NCI-H2107 (cell line): ENCODE results near the gene ME3.

Source experiments
- DNase-seq: peaks from one replicate; lab custom pipeline; 2025; lab: John Stamatoyannopoulos, UW

Gene ME3

DNA sequence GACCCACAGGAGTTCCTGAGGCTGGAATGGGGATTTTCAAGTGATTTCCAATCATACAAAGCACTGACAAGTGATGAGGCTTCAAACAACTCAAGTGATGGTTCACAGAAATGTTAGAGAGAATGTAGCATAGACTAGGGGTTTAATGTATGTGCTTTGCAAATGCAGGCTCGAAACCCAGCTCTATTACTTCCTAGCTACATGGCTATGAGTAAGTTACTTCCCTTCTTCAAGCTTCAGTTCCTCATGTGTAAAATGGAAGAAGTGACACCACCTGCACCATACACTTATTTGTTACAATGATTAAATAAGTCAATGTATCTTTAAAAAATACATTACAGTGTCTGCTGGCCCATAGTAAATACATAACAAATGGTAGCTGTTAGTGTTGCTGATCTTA is 158.0 kb downstream of the ME3 start:
- no peak for DNase-seq

DNA sequence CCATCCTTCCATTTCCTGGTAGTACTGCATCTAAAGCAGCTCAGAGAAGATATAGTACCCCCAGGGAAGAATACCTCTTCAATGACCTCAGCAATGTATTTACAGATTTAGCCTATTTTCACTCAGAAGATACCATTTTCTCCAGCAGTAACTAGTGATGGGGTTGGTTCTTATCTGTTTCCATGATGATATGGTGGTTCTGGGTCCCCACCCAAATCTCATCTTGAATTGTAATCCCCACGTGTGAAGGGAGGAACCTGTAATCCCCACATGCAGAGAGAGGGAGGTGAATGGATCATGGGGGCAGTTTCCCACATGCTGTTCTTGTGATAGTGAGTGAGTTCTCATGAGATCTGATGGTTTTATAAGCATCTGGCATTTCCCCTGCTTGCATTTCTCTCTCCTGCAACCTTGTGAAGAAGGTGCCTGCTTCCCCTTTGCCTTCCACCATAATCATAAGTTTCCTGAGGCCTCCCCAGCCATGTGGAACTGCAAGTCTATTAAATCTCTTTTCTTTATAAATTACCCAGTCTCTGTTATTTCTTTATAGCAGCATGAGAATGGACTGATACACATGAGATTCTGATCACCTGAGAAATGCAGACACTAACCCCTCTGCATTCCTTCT is 158.6 kb downstream of the ME3 start:
- no peak for DNase-seq

DNA sequence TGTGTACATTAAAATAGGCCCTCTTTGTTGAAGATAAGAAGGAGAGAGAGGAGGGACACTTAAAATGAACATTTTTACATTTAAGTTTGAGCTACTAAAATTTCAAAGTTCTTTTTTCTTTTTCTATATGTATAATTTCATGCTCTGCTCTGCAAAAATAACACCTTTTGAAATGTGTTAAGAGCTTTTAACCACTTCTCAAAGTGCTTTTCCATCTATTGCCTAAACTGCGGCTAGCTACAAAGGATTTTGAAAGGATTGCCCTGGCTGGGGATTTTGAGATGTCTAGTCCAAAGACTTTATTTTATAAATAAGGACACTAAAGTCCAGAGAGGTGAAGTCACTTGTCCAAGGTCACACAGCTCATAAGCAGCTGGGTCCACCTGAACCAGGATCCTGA is 159.3 kb downstream of the ME3 start:
- DNase-seq: no peak

DNA sequence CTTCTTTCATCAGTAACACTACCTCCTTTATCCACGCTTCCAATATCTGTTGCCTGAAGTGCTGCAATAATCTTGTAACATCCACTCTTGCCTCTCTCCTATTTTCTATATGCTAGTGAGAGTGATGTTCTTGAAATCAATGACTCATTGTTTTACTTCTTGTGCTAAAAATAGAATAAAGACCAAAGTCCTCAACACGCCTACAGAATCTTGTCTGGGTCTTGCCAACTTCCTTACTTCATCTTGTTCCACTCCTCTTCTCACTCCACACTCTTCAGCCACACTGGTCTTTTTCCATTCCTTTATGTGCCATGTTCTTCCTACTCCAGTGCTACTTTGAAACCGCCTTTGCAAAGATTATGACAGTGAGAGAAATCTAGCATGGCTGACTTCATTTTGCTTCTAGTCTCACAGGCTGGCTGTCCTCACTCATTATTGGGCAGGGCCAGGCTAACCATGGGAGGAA is 161.3 kb downstream of the ME3 start:
- DNase-seq: no peak

DNA sequence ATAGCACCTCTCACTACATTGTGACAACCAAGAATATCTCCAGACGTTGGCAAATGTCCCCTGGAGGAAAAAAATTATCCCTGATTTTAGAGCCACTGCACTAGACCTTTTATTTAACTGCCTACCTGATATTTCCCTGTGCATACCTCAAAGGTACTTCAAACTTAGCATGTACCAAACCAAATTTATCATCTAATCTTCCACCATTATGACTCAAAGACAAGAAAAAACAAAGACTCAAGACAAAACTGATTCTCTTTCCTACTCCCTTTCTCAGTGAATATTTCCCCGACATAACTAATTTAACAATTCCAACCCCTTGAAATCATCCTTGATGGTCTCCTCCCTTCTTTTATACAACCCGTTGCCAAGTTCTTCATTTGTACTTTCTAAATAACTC is 161.7 kb downstream of the ME3 start:
- DNase-seq: no peak

DNA sequence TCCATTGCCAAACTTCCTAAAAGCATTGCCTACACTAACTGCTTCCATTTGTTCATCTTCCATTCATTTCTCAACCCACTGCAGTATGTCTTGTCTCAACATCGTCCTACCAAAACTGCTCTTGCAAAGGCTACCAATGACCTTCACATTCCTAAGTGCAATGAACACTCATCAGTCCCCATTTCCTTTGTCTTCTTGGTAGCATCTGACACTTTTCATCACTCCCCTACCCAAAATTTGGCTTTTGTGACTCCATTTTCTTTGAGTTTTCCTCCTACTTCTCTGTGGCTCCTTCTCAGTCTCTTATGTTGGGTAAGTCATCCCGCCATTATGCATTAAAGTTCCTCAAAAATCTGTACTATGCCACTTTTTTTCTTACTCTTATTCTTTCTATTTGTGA is 162.3 kb downstream of the ME3 start:
- no peak for DNase-seq

DNA sequence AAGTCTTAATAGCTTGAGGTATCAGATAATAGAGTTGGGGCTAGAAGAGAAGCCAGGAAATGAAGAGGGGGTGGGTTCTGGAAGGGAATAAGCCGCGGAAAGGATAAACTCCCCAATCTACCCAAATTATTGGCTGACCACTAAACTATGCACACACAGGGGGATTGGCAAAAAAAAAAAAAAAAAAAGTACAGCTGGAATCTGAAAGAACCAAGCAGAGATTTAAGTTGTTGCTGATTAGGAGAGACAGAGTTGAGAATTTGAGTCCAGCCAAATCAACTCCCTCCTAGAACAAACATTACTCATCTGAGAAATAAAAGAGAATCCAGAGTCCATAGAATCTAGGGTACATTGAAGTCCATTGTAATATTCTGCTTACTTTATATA is 162.8 kb downstream of the ME3 start:
- DNase-seq: no peak

DNA sequence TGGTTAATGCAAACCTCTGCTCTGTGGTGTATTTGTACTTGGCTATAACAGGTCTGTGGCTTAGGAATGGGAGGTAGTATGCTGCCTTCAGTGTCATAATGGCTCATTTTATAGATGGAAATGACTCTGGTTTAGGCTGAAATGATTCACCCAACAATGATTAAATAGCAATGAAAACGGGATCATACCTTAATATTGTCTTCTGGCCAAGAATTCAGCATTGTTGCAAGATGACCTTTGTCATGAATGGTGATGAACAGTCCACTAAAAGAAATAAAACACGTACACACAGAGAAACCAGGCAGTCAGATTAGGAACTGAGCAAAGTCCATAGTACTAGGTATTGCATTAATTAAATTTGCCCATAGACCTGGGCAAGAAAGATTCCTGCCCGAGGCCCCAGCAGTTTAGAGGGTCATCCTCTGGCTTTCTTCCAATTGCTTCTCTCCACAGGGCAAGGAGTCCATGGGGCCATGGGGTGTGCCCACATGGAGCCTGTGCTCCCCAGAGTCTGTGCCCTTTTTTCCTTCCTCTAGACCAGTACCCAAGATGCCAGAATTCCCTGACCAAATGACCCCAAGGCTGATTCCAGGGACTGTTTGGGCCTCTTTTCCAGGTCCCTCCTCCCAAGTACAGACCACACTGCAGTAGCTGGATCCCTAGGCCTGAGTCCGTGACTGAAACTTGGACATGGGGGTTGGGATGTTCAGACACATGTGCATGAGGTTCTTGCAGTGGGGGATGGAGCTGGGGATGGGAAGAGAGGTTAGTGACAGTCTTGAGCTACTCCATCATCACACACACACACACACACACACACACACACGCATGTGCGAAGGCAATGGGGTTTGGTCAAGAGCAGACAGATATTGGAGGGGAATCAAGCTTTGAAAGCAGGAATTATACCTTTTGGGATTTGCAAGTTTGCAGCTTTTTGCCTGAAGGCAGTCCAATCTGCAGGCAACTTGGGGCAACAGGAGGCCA is 163.5 kb downstream of the ME3 start:
- DNase-seq: no peak

DNA sequence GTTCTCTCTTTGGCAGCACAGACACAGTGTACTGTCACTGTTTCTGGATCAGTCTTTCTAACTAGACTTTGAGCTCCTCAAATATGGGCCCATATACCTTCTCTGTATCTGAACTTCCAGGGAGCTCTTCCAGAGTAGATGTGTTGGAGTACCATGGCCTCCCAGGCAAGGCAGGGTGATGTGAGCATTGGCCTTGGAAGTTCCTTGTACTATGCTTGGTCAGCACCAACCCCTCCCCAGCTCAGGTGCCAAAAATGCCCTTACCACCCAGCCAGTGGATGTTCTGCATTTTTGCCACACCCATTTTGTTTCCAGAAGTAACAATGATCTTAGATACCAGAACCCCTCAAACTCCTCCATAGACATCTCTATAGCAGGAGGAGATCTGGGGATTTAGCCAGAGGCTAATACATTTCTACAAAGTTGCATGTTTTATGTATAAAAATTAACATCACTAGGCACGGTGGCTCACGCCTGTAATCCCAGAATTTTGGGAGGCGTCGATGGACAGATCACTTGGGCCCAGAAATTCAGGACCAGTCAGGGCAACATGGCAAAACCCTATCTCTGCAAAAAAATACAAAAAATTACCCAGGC is 165.1 kb downstream of the ME3 start:
- no peak for DNase-seq

DNA sequence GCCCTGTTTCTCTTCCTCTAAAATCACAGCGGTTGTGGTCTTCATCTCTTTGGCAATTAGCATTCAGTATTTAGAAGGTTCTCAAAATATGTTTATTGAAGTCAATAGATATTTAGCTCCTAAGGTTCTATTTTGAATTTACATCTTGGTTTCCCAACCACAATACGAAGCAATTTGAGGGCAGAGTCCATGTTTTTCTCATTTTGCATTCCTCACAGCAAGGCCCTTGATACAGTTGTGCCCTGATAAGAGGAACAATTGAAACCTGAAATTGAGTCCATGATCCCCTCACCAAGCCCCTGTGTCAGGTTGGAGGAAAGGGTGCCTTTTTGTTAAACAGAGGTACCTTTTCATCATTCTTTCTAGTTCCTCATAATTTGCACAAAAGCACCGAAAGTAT is 166.2 kb downstream of the ME3 start:
- no peak for DNase-seq

DNA sequence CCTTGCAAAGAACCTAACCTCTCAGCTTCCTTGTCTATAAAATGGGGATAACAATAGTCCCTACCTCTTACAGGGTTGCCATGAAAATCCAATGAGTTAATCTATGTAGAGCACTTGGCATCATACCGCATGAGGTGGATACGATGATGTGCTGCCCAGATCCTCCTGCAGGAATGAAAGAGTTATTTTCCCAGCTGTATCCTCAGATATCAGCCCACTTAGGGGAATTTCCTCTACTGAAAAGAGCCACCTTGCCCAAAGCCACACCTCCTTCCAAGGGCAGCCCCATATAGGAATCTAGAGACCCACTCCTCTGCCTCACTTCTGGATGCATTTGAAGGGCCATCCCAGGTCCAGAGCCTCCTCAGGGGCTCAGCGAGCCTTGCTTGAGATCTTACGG is 169.3 kb downstream of the ME3 start:
- no peak for DNase-seq

DNA sequence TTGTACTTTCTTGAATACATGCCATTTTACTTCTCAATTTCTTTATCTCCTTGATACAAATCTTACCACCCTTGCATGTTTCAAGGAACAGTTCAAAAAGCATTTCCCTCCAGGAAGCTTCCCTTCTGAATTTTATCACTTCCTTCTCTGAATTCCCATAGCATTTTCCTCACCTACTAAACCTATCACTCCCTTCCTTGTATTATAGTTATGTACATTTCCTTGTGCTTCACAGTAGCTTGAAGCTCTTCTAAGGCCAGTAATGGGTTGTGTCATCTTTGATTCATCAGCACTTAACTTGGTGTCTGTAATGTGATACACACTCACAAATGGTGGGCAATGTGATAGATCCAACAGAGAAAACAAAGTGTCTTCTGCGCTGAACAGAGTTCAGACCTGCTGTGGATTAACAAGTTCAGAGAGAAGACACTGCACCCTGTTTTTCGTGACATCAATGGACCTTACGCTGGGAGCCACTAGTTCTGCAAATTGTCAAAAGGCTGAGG is 170.2 kb downstream of the ME3 start:
- DNase-seq: no peak

DNA sequence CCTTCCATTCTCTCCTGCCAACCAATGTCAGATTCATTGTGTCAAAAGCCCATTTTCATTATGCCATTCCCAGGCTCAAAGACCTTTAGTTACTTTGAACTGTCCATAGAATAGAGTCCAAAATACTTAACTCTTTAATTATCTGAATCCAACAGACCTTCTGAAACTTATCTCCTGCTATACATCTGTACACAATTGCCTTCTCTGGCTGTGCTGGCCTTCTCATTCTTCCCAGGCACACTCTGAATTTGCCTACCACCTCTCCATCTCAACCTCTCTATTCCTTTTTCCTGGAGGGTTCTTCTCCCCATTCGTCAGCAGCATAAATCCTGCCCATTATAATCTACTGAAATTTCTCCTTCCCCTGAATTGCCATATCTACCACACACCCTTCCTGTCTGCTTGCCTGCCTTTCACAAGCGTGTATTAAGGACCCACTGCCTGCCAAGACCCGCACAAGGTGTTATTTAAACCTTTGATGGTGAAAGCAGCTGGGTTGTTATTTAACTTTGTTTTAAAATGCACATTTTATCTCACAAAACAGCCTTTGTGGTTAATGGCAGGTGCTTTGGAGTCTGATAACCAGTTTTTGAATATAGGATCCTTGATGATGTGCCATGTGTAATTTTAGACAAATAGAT is 171.8 kb downstream of the ME3 start:
- no peak for DNase-seq

DNA sequence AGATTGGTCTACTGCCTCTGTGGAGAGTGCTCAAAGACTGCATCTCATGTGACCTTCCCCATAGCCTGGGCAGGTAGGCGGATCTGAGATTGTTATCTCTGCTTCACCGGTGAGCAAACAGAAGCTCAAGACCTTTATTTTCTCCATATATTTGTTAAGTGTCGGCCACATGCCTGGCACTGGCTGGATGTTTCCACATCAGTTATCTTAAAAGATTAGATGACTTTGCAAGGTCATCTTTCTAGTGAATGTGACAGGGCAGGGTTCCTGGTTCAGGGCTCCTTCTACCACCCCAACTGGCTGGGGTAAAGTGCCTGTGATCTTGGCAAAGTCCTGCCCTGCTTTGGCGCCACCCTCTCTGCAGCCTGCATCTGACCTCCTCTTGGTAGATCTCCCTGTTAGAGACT is 172.7 kb downstream of the ME3 start:
- no peak for DNase-seq

DNA sequence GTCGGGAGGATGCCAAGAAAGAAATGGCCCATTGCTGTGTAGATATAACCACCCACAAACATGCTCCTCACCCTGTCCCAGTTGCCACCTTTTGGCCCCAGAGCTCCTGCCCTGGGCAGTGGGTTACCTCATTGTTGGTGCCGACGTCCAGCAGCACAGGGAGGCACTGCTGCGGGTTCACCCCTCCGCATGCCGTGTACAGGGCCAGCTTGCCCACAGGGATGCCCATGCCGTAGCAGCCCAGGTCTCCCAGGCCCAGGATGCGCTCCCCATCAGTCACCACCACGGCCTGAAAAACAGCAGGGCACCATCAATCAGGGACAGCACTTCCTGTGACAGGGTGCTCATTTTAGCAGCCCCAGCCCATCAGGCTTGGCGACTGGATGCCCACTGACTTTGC is 174.6 kb downstream of the ME3 start:
- no peak for DNase-seq

DNA sequence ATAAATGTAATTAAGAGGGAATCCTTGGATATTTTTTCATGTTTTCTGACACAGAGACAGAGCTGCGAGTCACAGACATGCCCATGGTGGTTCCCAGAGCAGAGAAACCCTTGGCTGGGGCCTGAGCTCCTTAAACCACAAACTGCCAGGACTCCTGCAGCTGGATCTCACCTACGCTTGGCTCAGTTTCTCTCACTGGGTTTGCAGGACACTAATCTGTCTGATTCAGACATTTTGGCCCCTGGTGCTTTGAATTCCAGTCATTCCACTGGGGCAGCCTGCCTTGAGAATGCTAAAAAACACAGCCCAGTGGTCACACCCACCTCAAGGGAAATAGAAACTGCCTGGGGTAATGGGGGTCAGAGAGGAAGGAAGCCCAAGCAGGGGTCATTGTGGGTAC is 175.1 kb downstream of the ME3 start:
- DNase-seq: no peak

DNA sequence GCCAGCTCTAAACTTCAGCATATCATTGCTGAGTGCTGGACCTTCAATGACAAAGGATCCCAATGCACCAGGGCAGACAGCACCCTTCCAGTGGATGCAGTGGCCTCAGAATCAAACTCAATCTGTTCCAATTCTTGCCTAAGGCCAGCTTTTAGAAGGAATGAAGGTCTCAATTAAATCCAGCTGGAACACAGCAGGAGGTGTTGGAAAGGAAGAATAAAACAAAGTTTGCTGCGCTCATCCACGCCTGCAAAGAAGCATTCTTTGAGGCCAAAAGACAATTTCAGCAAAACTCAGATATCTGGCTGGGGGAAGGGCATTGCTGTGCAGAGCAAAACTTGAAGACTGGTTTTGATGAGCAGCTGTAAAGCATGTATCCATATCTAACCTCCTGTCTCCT is 177.1 kb downstream of the ME3 start:
- DNase-seq: no peak

DNA sequence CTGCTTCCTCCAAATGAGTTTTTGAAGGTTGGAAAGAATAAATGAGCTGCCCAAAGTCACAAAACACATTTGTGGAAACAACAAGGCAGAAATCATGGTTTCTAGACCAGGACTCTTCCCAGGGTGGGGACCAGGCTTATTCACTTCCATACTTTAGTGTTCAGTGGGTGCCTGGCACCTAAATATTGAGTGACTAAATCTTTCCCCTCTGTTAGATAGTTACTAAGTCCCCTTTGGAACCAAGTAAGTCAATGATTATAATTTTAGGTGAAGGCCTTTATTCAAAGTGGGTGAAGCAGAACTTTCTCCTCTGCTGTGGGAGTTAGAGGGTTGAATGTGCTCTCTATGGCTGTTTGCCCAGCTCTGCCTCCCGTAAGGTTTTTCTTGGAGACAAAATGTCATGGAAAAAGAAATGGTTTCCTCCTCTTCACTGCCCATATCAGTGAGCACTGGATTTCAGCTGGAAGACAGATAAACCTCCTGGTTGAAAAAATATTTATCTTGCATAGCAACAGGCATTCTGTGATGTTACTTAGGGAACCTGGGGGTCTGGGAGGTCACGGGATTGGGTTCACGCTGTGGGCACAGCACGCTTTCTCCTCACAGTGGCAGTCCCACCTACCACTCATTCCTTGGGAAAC is 179.9 kb downstream of the ME3 start:
- DNase-seq: no peak

DNA sequence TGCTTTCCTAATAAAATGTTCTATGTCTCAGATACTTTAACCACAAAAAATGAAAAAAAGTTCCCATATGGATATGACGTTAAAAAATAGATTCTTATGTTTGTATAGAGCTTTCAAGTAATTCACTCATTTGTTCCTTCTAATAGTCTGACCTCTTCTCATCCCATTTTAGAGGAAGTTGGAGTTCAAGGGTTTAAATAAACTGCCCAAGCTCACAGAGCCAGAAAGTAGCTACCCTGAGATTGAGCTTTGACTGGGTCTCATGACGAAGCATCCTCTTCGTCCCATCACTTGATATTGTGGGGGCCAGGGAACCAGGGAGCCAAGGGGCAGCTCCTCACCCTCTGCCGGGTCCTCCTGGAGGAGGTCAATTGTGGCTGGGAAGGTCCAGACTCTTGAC is 181.4 kb downstream of the ME3 start:
- DNase-seq: no peak

DNA sequence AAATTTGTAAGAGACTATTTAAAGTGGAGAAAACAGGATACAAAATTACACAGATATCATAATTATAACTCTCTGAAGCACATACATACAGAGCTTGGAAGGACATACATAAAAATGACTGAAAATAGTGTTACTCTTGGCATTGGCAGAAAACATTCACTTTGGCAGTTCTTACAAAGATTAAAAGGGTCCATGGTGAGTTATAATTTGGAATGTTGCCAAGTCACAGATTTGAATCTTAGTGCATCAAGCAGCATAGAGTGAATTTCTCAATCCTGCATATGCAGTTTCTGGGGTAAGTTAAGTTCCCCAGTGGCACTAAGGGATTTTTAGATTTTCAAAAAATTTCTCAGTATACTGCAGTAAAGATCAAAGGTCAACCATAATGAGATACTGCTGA is 181.8 kb downstream of the ME3 start:
- DNase-seq: no peak

DNA sequence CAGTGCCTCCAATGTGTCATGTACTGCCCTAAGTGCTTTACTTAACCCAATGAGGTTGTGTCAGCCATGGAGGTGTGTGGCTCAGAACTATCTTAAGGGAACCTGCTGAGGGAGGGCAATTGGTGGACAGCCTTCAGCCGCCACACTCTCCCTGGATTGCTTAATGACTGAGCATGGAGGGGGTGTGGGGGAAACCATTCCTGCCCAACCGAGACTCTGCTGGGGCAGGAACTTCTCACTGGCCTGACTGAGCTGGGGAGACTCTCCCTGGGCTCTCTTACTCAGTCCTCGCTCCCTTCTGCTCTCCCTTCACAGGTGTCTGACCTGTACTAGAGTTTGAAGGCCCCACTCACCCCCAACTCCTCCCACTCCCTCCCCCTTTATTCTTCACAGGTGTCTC is 183.0 kb downstream of the ME3 start:
- DNase-seq: no peak

DNA sequence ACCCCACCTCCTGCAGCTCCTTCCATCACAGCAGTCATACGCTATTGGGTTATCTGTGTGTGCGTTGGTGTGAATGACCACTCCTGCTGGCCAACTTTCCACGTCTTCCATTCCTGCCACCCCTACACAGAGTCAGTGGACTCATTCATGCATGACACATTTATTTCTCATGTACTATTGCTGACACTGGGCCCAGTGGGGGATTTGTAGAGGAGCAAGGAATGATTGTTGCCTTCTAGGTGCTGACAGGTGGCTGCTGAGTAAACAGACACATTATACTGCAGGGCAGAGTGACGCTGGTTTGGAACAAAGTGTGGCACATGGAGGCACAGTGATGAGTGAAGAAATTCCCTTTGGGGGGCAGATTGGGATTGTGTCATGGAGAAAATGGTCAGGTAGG is 183.9 kb downstream of the ME3 start:
- DNase-seq: peak; percentile 22
